Fibroblast of lung (primary cell): ENCODE measurements around the gene TMEM169. TPM values are rescaled to one million over a fixed set of nuclear protein-coding genes. Genes with fewer than 3 reads are reported as not detected.
A peak's percentile ranks its signal among the peaks of the same experiment; 100 is the strongest.

Source experiments
- DNase-seq, 2 donors: peaks; one replicate each; pipeline versions ENCODE4 v3.0.0 to v3.0.0-alpha.2; 2010; ENCODE audit warnings: low read depth in 2 of 2
- H2AFZ ChIP-seq: 2 replicates; pipeline ENCODE4 v1.5.1; 2012; ENCODE audit warnings: low read length, control low read depth, inconsistent platforms
- H3K27ac ChIP-seq: 2 replicates; pipeline ENCODE4 v1.5.1; 2011; ENCODE audit warnings: low read length, control low read depth; ENCODE audit not compliant: insufficient read depth
- H3K27me3 ChIP-seq: 2 replicates; pipeline ENCODE4 v1.5.1; 2011; ENCODE audit warnings: mild to moderate bottlenecking, low read length; ENCODE audit not compliant: control insufficient read depth, insufficient read depth
- H3K36me3 ChIP-seq: 2 replicates; pipeline ENCODE4 v1.5.1; 2011; ENCODE audit warnings: low read length; ENCODE audit not compliant: control insufficient read depth, insufficient read depth
- H3K4me1 ChIP-seq: 2 replicates; pipeline ENCODE4 v1.5.1; 2011; ENCODE audit warnings: low read length; ENCODE audit not compliant: control insufficient read depth, insufficient read depth; ENCODE audit errors: extremely low read depth
- H3K4me2 ChIP-seq: 2 replicates; pipeline ENCODE4 v1.5.1; 2011; ENCODE audit warnings: low read length, control low read depth; ENCODE audit not compliant: insufficient read depth; ENCODE audit errors: extremely low read depth
- H3K4me3 ChIP-seq, 4 experiments: fragments of 200-600 bp in 1 of 4; sonication (generic) in 1 of 4; replicated peaks in 1 of 4; 2 replicates each; pipeline ENCODE4 v1.5.1; 2011 to 2016; ENCODE audit warnings: low read length in 4 of 4, low read depth in 3 of 4, mild to moderate bottlenecking in 3 of 4, control low read depth in 2 of 4, inconsistent platforms in 1 of 4, mixed read lengths in 1 of 4; ENCODE audit not compliant: insufficient read depth in 1 of 4; ENCODE audit errors: control extremely low read depth in 1 of 4
- H3K79me2 ChIP-seq: 2 replicates; pipeline ENCODE4 v1.5.1; 2012; ENCODE audit warnings: mild to moderate bottlenecking, low read length, inconsistent platforms; ENCODE audit not compliant: control insufficient read depth, insufficient read depth
- H3K9ac ChIP-seq: 2 replicates; pipeline ENCODE4 v1.5.1; 2011; ENCODE audit warnings: mild to moderate bottlenecking, low read length, control low read depth; ENCODE audit not compliant: insufficient read depth
- H3K9me3 ChIP-seq: 2 replicates; pipeline ENCODE4 v1.5.1; 2012; ENCODE audit warnings: low read depth, low read length; ENCODE audit not compliant: control insufficient read depth, insufficient read depth
- H4K20me1 ChIP-seq: 2 replicates; pipeline ENCODE4 v1.5.1; 2011; ENCODE audit warnings: low read length; ENCODE audit not compliant: control insufficient read depth, insufficient read depth; ENCODE audit errors: extremely low read depth
- EZH2 ChIP-seq: IDR thresholded peaks from 2 replicates; pipeline ENCODE4 v1.5.1; 2012; ENCODE audit warnings: low read length, control low read depth, mild to moderate bottlenecking; ENCODE audit errors: missing control alignments
- polyA plus RNA-seq, 2 donors: library from polyadenylated mRNA; depleted of rRNA in 1 of 2; stranded (reverse) in 1 of 2; unstranded in 1 of 2; fragments of >200 nt; gene quantifications; 2 replicates each; pipeline ENCODE4 v1.2.1, GENCODE V29; 2011 to 2012; ENCODE audit warnings: missing spikeins in 1 of 2
- total RNA-seq: library from RNA; depleted of rRNA; stranded (reverse); fragments of >200 nt; gene quantifications from 2 replicates; pipeline ENCODE4 v1.2.1, GENCODE V29; 2014
- TF ChIP-seq, protein P1 (sequence below), 2 donors: IDR thresholded peaks in 1 of 2; conservative IDR thresholded peaks in 1 of 2; 1 replicate in 1 of 2; 2 replicates in 1 of 2; pipeline ENCODE4 v1.5.1; 2011 to 2012; ENCODE audit warnings: low read length in 2 of 2, control low read depth in 1 of 2, inconsistent platforms in 1 of 2, low read depth in 1 of 2, mild to moderate bottlenecking in 1 of 2

The TMEM169 gene
- total and polyA plus RNA-seq, 2 donors (not counting 1 experiment from before 2014, with no cell fraction given), result 0.10 to 0.50 TPM

DNA sequence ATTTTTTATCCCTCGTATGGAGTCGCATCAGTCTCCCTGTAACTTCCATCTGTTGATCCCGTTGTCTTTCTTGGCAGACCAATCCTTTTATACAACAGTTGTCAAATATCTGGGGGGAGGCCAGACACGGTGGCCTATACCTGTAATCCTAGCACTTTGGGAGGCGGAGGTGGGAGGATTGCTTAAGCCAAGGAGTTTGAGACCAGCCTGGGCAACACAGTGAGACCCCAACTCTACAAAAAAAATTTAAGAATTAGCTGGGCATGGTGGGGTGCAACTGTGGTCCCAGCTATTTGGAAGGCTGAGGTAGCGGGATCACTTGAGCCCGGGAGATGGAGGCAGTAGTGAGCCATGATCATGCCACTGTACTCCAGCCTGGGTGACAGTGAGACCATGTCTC lies 29.4 kb downstream of the TMEM169 start:
- Histone ChIP-seq H4K20me1 (no peaks in the 10 kb centered on the region), H3K27me3 (no peaks in the 10 kb centered on the region), H3K9ac (no peak overlapping the region), H3K36me3 (peaks cover 12% of the 10 kb centered on the region), H3K4me3 (peak overlapping the region in 2 of 4 experiments; percentile 4 to 41), H3K27ac (no peak overlapping the region), H3K9me3 (no peaks in the 10 kb centered on the region), H2AFZ (no peak overlapping the region), H3K4me1 (peaks cover 7% of the 10 kb centered on the region), H3K4me2 (peak overlapping the region; percentile 51), H3K79me2 (peaks cover 50% of the 10 kb centered on the region)
- no peak for TF ChIP-seq EZH2
- TF ChIP-seq, protein P1, sequence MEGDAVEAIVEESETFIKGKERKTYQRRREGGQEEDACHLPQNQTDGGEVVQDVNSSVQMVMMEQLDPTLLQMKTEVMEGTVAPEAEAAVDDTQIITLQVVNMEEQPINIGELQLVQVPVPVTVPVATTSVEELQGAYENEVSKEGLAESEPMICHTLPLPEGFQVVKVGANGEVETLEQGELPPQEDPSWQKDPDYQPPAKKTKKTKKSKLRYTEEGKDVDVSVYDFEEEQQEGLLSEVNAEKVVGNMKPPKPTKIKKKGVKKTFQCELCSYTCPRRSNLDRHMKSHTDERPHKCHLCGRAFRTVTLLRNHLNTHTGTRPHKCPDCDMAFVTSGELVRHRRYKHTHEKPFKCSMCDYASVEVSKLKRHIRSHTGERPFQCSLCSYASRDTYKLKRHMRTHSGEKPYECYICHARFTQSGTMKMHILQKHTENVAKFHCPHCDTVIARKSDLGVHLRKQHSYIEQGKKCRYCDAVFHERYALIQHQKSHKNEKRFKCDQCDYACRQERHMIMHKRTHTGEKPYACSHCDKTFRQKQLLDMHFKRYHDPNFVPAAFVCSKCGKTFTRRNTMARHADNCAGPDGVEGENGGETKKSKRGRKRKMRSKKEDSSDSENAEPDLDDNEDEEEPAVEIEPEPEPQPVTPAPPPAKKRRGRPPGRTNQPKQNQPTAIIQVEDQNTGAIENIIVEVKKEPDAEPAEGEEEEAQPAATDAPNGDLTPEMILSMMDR (conservative IDR thresholded peaks at IDR 0.05 in 1 of 2, IDR thresholded peaks at IDR 0.05 in 1 of 2; ENCODE audit: low read depth in 1 of 2, low read length in 2 of 2), result no peak
- DNase-seq, result no peak

DNA sequence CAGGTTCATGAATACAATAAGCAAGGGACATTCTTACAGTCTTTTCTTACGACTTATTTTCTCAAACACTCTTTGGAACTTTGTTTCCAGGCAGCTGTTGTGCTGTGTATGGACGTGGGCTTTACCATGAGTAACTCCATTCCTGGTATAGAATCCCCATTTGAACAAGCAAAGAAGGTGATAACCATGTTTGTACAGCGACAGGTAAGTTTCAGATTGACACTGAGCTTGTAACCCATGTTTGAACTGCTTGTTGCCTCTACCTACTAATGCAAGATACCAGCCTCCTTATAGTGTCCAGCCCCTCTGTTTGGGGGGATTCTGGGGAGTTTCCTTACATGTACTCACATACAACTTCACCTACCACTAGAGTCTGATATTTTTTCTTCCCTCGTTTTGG lies 31.2 kb downstream of the TMEM169 start:
- Histone ChIP-seq H3K79me2 (peaks cover 67% of the 10 kb centered on the region), H3K4me1 (peaks cover 9% of the 10 kb centered on the region), H2AFZ (no peak overlapping the region), H3K36me3 (peaks cover 12% of the 10 kb centered on the region), H3K9me3 (no peaks in the 10 kb centered on the region), H3K4me2 (no peak overlapping the region), H3K9ac (no peak overlapping the region), H3K27ac (no peak overlapping the region), H3K27me3 (no peaks in the 10 kb centered on the region), H4K20me1 (no peaks in the 10 kb centered on the region), H3K4me3 (no peak overlapping the region)
- no peak for TF ChIP-seq EZH2
- TF ChIP-seq, protein P1 (conservative IDR thresholded peaks at IDR 0.05 in 1 of 2, IDR thresholded peaks at IDR 0.05 in 1 of 2; ENCODE audit: low read depth in 1 of 2, low read length in 2 of 2), result no peak
- DNase-seq, result no peak

DNA sequence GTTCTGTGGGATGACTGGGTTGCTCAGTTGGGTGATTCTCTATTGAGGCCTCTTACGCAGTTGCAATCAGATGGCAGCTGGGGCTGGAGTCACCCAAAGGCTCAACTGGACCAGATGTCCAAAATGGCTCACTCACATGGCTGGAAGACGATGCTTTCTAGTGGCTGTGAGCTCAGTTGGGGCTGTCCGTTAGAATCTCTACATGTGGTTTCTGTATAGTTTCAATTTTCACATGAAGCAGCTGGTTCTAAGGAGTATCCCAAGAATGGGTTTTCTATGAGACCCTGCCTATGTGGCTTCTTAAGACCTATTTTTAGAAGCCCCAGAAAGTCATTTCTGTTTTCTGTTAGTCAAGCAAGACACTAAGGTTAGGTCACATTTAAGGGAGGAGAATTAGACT lies 31.9 kb downstream of the TMEM169 start:
- TF ChIP-seq, protein P1 (conservative IDR thresholded peaks at IDR 0.05 in 1 of 2, IDR thresholded peaks at IDR 0.05 in 1 of 2; ENCODE audit: low read depth in 1 of 2, low read length in 2 of 2), result no peak
- TF ChIP-seq EZH2, result no peak
- no peak overlapping the region for H3K27ac ChIP-seq
- DNase-seq, result no peak
- H4K20me1 ChIP-seq, result no peaks in the 10 kb centered on the region
- H3K27me3 ChIP-seq, result no peaks in the 10 kb centered on the region
- no peaks in the 10 kb centered on the region for H3K9me3 ChIP-seq
- H2AFZ ChIP-seq, result no peak overlapping the region
- H3K36me3 ChIP-seq, result peaks cover 12% of the 10 kb centered on the region
- H3K4me2 ChIP-seq, result no peak overlapping the region
- H3K79me2 ChIP-seq, result peaks cover 73% of the 10 kb centered on the region
- no peak overlapping the region for H3K9ac ChIP-seq
- no peak overlapping the region for H3K4me3 ChIP-seq
- H3K4me1 ChIP-seq, result peaks cover 9% of the 10 kb centered on the region
